ENCODE measurements around the gene CDX1.

CDX1 gene

DNA sequence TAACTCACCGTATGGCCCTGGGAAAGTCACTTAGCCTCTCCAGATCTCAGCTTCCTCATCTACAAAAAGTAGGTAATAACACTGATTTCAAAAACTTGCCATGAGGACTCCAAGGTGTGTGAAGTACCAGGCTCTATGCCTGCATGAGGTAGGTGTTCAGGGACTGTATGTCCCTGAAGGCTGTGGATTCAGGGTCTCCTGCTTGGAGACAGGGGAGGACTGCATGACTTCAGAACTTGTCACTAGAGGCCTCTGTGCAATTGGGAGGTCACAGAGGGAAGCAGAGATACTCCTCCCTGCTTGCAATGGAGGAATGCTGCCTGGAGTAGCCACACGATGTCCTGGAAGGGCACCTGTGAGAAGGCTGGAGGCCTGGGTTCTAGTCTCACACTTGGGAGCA is 13.1 kb upstream of the CDX1 start:
- DNase-seq (ENCODE audit: low read depth in 2 of 2) = no peak
- TF ChIP-seq, protein P1, sequence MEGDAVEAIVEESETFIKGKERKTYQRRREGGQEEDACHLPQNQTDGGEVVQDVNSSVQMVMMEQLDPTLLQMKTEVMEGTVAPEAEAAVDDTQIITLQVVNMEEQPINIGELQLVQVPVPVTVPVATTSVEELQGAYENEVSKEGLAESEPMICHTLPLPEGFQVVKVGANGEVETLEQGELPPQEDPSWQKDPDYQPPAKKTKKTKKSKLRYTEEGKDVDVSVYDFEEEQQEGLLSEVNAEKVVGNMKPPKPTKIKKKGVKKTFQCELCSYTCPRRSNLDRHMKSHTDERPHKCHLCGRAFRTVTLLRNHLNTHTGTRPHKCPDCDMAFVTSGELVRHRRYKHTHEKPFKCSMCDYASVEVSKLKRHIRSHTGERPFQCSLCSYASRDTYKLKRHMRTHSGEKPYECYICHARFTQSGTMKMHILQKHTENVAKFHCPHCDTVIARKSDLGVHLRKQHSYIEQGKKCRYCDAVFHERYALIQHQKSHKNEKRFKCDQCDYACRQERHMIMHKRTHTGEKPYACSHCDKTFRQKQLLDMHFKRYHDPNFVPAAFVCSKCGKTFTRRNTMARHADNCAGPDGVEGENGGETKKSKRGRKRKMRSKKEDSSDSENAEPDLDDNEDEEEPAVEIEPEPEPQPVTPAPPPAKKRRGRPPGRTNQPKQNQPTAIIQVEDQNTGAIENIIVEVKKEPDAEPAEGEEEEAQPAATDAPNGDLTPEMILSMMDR (IDR thresholded peaks at IDR 0.05; ENCODE audit: low read depth, low read length) = no peak
- peak overlapping the region; percentile 77 to 81 for H3K4me3 ChIP-seq (replicated peaks in 1 of 2; ENCODE audit: low read depth in 2 of 2, low read length in 2 of 2)

DNA sequence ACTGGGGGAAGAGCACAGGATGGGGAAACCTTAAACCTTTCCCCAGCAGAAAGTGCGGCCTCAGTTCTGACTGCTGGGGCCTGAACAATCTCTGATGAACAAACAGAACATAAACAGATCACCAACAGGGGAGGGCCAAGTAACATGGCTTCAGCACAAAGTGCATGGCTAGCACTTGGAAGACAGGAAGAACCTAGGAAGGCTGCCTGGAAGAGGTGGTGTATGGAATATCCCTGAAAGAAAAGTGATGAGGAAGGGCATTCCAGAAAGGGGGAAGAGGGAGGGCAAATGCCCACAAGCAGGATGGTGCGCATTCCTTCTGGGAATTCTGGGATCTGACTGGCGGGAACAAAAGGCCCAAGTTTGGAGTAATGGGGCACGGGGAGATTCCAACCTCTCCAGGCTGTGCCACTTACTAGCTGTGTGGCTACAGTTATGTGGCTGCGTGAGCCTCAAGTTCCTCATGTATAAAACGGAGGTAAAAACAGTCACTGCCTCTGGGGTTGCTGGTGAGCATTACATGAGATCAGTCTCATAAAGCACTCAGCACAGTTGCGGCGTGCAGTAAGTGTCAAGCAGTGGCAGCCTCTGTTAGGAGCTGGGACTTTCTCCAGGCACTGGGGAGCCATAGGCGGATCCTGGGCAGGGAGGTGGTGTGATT is 12.5 kb upstream of the CDX1 start:
- TF ChIP-seq, protein P1 (IDR thresholded peaks at IDR 0.05; ENCODE audit: low read depth, low read length) = peak; percentile 20
- peak overlapping the region; percentile 77 to 81 for H3K4me3 ChIP-seq (replicated peaks in 1 of 2; ENCODE audit: low read depth in 2 of 2, low read length in 2 of 2)
- peak; percentile 62 to 72 for DNase-seq (ENCODE audit: low read depth in 2 of 2)

DNA sequence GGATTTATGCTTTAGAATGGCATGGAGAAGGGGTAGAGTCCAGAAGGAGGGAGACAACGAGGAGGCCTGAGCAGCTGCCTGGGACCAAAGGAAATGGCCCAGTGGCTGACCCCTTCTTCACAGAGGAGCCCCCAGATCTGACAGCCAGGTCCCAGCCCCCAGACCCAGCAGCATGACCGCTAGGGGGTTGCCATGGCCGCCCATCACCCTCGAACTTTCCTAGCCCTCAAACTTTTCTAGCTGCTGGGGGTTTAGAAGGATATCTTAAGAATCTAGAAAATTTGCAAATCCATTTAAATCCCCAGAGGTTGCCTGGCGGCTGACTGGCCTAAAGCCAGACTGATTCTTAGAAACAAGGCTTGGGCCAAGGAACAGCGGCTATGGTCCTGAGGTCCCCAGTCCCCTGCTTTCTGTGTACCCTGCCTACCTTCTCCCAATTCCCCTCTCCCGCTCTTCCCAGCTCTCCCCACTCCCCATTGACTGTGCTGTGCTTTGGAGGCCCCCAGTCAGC is 11.9 kb upstream of the CDX1 start:
- TF ChIP-seq, protein P1 (IDR thresholded peaks at IDR 0.05; ENCODE audit: low read depth, low read length) = no peak
- H3K4me3 ChIP-seq (replicated peaks in 1 of 2; ENCODE audit: low read depth in 2 of 2, low read length in 2 of 2) = peak overlapping the region; percentile 77 to 81
- DNase-seq (ENCODE audit: low read depth in 2 of 2) = no peak

DNA sequence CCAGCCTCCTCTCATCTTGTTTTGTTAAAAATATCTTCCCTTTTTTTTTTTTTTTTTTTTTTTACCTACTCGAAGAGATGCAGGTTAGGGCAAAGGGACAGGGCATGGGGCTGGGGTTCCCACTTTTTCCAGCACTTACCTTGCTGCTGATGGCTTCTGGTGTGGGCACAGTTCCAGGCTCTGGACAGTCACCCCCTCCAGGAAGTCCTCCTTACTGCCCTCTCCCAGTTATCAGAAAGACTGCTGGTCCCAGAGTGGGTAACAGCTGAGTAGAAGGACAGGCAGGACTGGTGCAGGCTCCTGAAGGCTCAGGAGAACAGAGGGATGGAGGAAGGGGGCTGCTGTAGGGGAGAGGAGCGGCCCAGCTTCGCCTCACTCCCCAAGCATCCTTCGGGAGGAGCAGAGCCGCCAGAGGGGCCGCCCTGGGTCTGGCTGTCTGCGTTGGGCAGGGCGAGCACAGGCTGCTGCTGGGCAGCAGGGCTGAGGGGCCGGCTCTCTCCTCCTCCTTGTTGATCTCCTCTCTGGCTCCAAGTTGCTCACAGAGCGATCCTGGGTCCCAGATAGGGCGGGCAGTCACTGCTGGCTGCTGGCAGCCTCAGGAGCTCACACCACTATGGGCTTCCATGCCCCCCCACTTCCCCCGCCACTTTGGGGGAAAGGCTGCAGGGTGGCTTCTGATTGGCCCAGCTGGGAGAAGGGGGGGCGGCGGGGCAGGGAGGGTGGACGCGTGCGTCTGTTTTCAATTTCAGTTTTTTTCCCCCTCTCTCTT is 11.1 kb upstream of the CDX1 start, which contains the start of gene PDGFRB:
TSS of gene PDGFRB (minus strand) at position 588 of the 769 bp plus-strand sequence. CDS start 18,798 bp downstream, outside the sequence.
- H3K4me3 ChIP-seq (replicated peaks in 1 of 2; ENCODE audit: low read depth in 2 of 2, low read length in 2 of 2) = peak within 1 kb of the TSS; percentile 77 to 81
- peak; percentile 79 to 98 for DNase-seq (ENCODE audit: low read depth in 2 of 2)
- TF ChIP-seq, protein P1 (IDR thresholded peaks at IDR 0.05; ENCODE audit: low read depth, low read length) = no peak

DNA sequence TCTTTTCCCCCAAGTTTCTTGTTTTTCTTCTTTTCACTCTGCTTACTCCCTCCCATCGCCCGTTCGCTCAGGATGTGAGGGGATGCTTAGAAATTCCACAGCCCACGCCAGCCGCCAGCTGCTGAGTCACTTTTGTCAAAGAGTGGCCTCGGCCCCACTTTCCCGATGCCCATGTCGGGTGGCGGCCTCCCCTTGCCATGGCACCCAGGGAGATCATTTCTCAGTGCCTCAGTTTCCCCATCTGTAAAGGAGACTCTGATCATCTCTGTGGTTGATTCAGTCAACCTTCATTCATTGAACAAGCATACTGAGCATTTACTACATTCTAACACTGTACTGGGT is 10.6 kb upstream of the CDX1 start:
- peak overlapping the region; percentile 77 to 81 for H3K4me3 ChIP-seq (replicated peaks in 1 of 2; ENCODE audit: low read depth in 2 of 2, low read length in 2 of 2)
- no peak for DNase-seq (ENCODE audit: low read depth in 2 of 2)
- TF ChIP-seq, protein P1 (IDR thresholded peaks at IDR 0.05; ENCODE audit: low read depth, low read length) = no peak

DNA sequence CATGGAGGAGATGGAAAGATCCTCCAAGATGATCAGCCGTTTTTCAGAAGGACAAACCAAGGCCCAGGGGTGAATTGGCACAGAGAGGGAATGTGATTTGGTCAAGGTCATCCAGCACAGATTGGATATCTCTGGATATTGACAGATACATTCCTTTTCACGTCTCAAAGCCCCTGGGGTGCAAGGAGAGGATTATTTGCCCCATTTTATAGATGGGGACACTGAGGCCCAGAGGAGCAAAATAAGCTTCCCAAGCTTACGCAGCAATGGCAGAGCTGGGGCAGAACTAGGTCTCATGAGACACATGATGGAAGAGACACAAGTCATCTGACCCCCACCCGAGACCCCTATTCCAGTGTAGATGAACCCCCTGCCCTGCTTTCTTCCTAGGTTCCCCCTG is 10.0 kb upstream of the CDX1 start:
- H3K4me3 ChIP-seq (replicated peaks in 1 of 2; ENCODE audit: low read depth in 2 of 2, low read length in 2 of 2) = no peak overlapping the region
- DNase-seq (ENCODE audit: low read depth in 2 of 2) = no peak
- TF ChIP-seq, protein P1 (IDR thresholded peaks at IDR 0.05; ENCODE audit: low read depth, low read length) = no peak
